PC-9 (cell line): ENCODE data around the gene SLC41A1.

Experiments
- EZH2 ChIP-seq: fragments of 200-600 bp; sonication (generic); IDR thresholded peaks from 2 replicates; pipeline ENCODE4 v1.8.0; 2017; ENCODE audit warnings: antibody characterized with exemption, low read depth
- TF ChIP-seq, protein P1 (sequence below): fragments of 200-600 bp; sonication (generic); conservative IDR thresholded peaks from 2 replicates; pipeline ENCODE4 v1.6.1; 2017; ENCODE audit warnings: mixed run types, antibody characterized with exemption, mild to moderate bottlenecking, moderate library complexity

DNA sequence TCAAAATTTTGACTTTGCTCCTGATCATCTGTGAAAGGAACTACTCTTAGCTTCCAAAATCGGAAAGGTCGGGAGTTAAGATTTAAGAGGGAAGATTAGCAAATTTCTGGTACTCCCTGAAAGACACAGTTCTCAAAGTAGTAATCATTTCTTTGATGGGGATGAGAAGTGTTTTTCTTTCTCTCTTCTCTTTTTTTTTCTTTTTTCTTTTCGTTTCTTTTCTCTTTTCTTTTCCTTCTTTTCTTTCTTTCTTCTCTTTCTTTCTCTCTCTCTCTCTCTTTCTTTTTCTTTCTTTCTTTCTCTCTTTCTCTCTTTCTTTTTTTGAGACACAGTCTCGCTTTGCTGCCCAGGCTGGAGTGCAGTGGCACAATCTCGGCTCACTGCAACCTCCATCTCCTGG, 32.7 kb downstream of the SLC41A1 start:
- TF ChIP-seq, protein P1, sequence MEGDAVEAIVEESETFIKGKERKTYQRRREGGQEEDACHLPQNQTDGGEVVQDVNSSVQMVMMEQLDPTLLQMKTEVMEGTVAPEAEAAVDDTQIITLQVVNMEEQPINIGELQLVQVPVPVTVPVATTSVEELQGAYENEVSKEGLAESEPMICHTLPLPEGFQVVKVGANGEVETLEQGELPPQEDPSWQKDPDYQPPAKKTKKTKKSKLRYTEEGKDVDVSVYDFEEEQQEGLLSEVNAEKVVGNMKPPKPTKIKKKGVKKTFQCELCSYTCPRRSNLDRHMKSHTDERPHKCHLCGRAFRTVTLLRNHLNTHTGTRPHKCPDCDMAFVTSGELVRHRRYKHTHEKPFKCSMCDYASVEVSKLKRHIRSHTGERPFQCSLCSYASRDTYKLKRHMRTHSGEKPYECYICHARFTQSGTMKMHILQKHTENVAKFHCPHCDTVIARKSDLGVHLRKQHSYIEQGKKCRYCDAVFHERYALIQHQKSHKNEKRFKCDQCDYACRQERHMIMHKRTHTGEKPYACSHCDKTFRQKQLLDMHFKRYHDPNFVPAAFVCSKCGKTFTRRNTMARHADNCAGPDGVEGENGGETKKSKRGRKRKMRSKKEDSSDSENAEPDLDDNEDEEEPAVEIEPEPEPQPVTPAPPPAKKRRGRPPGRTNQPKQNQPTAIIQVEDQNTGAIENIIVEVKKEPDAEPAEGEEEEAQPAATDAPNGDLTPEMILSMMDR, result no peak
- no peak for TF ChIP-seq EZH2
